Upper lobe of left lung (tissue), 4 donors: ENCODE results near the gene POLA1.

Experiments used
- CTCF ChIP-seq, 6 experiments: fragments of 450-650 bp in 4 of 6; fragments of 200-600 bp in 2 of 6; sonication (generic) in 2 of 6; IDR thresholded peaks; one replicate each; pipeline ENCODE4 v1.5.1; 2016 to 2019; ENCODE audit warnings: antibody characterized with exemption in 6 of 6
- EP300 ChIP-seq, 4 donors: sonication (generic); formaldehyde crosslinking; IDR thresholded peaks; one replicate each; pipeline ENCODE4 v1.5.1; 2017; ENCODE audit warnings: antibody characterized with exemption in 4 of 4, control low read depth in 2 of 4
- POLR2A ChIP-seq, 4 donors: fragments of 450-650 bp; IDR thresholded peaks; one replicate each; pipeline ENCODE4 v1.5.1; 2016 to 2017; ENCODE audit warnings: antibody characterized with exemption in 4 of 4, mild to moderate bottlenecking in 2 of 4
- POLR2AphosphoS5 ChIP-seq, 2 donors: sonication (generic); formaldehyde crosslinking; IDR thresholded peaks; one replicate each; pipeline ENCODE4 v1.5.1; 2017; ENCODE audit warnings: antibody characterized with exemption in 2 of 2

- TF ChIP-seq CTCF (IDR thresholded peaks at IDR 0.05) = no peak
- TF ChIP-seq POLR2A (IDR thresholded peaks at IDR 0.05) = no peak
- no peak for TF ChIP-seq POLR2AphosphoS5 (IDR thresholded peaks at IDR 0.05)
- TF ChIP-seq EP300 (IDR thresholded peaks at IDR 0.05) = no peak
Measured at GRCh38 chrX:25039036-25039435, 345.3 kb downstream of the POLA1 start.
